Stimulated activated CD4-positive, alpha-beta T cell treated with anti-CD3 and anti-CD28 coated beads, Interleukin-2, amount 100 ng/mL, for 48 hours (primary cell): ENCODE data around the gene USP36.

ENCODE experiments used
- DNase-seq, 2 donors: peaks; one replicate each; pipeline ENCODE4 v3.0.0-alpha.2; 2020

Gene USP36

DNA sequence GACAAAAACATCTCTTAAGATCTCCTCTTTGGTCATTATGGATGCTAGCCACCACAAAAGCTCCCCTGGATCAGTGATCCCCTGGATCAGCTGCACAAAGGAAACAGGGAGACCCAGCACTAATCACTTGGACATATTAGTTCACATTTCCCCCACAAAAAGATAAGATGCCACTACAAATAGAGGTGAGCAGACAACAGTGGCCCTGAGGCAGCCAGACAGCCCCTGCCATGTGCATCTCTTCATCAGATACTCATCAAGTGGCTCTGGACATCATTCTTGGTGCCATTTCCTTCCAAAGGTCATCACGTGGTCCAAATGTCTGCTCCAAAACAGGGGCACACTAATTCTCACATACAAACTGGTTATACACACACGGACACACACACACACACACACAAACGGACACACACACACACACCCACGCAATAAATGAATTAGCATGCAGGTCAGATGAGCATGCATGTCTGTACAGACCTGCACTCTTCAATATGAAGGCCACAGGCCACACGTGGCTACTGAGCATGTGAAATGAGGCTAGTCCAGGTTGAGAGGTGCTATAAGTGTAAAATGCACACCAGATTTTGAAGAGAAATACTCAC is 4.1 kb downstream of the USP36 start:
- no peak for DNase-seq

GRCh38 chr17:78834571-78834970 is 6.0 kb downstream of the USP36 start:
- DNase-seq = no peak

- DNase-seq = no peak
These were observed 8.1 kb downstream of the USP36 start for GRCh38 chr17:78832541-78832810.

GRCh38 chr17:78831688-78832540 is 8.7 kb downstream of the USP36 start:
- DNase-seq = no peak

DNA sequence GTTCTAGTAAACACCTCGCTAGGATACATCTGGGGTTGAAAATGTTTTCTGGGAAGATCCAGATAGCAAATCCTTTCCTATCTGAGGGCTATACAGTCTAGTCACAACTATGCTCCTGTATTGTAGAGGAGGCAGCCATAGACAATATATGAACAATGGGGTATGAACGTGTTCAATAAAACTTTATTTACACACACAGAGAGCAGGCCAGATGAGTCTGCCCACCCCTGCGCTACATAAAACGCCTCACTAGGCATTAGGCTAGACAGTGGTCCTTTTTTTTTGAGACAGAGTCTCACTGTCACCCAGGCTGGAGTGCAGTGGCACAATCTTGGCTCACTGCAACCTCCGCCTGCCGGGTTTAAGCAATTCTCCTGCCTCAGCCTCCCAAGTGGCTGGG is 11.1 kb downstream of the USP36 start:
- no peak for DNase-seq

GRCh38 chr17:78828470-78829185 is 12.0 kb downstream of the USP36 start:
- DNase-seq = no peak

- DNase-seq = no peak
These were observed 13.6 kb downstream of the USP36 start for GRCh38 chr17:78826836-78827509.

DNA sequence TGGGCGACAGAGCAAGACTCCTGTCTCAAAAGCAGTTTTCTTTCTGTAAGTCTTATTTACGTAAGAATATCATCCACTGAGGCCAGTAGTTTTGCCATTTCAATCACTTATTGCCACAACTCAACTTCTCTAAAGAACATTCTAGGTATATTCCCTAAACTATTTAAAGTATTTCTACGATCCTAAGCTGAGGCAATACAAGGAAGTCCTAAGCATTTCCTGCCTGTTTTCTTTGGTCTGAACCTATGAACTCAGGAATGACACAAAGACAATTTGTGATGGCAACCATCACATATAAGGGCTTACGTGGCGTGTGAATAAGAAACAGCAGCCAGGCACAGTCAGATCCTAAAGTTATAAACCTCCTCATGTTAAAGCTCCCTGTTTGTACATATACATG is 14.2 kb downstream of the USP36 start:
- no peak for DNase-seq

DNA sequence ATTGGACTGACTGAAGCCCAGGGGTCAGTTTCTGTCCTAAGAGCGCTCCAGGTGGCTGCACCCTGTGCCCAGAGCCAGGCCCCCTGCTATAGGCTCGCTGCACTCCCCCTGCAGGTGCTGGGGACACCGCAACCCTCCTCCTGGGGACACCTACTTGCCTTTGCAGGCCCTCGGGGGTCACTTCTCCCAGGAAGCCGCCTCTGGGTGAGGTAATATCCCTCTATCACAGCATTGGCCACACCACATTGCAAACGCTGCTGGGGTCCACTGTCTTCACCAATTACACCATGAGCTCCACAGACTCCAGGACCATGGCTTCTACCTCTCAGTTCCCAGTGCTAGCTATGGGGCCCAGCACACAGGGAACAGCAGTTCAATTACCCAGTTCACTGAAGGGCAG is 14.9 kb downstream of the USP36 start:
- no peak for DNase-seq

- DNase-seq = no peak
These were observed 16.4 kb downstream of the USP36 start for GRCh38 chr17:78824240-78824639.

DNA sequence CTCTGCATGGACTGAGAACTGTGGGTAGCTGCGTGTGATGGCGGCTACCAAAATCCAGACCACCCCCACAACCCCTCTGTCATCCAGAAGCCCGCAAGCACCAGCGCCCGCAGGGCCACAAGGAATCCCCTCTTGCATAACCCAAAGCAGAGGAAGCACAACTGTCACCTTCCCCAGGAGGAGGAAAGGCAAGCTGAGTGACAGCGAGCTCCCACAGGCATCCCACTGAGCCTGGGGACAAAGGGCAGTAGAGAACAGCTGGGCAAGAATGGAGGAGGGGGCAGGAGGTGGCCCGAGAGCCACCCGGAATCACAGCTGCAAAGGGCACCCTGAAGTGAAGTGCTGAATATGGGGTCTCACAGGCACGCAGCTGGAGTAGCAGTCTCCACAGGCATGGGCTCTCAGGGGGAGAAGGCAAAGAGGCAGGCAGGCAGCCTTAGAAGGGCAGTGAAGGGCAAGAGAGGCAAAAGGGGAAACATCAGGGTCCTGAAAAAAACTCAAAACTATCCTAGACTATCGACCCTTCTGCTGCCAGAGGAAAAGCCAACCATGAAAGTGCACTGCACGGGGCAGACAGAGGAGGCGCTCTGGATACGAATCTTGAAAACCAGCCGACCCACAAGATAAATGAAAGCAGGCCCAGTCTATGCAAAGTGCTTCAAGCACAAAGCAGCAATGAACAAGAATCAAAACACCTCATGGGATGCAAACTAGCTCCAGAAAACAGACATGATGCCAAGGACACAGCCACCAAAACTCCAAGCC is 17.1 kb downstream of the USP36 start:
- DNase-seq = no peak

DNA sequence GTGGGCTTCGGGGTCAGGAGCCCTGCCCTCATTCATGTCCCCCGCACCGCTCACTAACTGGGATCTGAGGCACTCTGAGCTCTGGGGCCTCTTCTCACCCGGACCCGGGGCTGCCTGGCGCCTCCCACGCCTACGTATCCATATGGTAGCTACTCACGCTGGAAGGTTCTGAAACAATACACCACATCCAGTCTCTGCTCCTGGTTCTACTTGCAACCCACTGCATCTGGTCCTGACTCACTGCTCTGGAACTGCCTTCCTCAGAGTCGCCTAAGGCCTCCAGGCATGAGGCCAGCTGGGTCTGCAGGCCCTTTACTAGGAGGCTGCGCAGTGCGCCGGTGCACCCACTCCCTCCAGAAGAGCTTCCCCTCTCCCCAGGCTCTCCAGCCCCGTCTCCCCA is 18.1 kb downstream of the USP36 start:
- DNase-seq = no peak

- no peak for DNase-seq
These were observed 18.7 kb downstream of the USP36 start for GRCh38 chr17:78821961-78822360.

DNA sequence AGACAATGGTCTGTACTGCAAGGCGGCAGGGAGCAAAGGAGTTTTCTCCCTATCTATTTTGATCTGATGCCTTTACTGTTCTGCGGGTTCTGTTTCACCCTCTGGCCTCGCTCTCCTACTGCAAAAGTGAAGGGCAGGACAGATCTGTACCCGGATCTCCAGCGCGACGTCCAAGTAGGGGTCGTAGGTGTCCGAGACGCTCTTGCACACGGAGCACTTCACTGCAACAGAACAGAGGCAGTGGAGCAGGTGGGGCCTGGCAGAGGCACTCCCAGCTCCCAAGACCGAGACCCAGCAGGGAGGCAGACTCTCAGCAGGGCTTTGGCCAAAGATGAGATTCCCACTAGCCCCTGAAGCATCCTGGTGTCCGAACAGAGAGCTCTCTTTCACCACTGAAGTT is 19.8 kb downstream of the USP36 start:
- no peak for DNase-seq

DNA sequence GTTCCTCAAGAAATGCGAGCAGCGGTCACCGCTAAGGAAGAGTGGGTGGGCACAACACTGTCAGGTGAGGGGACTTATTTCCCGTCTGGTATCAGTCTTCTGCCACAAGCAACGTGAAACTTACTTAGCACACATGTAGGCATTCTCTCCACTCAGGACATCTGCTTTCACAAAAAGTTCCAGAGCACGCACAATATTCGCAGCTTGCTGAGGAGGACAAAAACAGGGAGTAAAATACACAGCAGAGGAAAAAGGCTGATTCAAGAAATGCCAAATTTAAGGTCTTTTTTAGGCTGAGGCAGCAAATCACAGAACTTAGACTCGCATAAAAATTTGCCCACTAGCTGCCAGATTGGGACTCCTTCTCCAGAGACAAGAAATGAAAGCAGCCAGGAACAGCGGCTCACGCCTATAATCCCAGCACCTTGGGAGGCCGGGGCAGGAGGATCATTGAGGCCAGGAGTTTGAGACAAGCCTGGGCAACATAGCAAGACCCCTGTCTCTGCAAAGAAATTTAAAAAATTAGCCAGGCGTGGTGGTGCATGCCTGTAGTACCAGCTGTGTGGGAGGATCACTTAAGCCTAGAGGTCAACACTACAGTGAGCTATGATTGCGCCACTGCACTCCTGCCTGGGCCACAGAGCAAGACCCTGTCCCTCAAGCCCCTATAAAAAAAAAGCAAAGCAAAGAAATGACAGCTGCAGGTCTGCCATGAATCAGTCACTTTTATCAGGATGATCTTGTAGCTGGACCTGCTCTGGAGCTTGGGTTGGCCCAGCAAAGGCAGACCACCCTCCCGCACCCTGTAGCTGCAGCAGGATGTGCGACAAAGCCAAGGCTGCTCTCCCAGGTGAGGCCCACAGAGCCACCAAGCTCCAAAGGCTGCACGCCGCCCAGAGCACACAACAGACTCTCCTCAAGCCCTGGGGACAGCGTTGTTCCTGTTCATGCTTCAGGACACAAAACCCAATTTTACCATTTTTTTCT is 20.5 kb downstream of the USP36 start:
- DNase-seq = no peak

DNA sequence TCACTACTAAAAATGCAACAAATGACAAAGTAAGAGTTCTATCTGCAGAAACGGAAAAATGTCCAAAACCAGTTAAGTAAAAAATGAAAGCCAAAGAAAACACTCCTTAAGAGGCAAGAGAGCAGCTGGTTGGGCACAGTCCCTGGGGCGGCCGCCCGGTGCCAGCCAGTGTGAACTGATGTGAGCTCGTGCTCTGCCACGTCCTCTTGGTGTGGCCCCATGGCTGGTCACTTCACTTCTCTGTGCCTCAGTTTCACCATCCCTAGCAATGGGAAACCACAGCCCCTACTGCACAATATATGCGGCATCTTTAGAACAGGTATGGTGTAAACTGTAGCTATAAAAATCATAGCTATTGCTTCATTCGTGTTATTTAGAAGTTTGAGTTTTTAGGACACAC is 21.2 kb downstream of the USP36 start:
- DNase-seq = no peak

DNA sequence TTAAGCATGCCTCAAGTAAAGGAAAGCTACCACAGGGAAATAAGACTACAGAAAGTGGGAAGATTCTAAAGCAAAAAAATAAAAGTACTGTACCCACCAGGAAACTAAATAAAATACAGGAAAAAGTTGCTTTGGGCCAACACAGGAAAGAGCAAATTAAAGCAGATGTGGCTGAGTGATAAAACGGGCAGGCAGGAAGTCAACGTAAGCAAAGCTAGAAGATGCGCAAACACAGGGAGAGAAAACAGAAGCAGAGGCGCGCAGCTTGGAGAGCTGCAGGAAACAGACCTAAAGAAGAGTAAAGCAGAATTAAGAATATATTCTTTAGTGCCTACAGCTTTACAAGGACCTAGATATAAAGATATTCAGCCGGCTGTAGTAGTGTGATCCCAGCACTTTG is 21.7 kb downstream of the USP36 start:
- no peak for DNase-seq

DNA sequence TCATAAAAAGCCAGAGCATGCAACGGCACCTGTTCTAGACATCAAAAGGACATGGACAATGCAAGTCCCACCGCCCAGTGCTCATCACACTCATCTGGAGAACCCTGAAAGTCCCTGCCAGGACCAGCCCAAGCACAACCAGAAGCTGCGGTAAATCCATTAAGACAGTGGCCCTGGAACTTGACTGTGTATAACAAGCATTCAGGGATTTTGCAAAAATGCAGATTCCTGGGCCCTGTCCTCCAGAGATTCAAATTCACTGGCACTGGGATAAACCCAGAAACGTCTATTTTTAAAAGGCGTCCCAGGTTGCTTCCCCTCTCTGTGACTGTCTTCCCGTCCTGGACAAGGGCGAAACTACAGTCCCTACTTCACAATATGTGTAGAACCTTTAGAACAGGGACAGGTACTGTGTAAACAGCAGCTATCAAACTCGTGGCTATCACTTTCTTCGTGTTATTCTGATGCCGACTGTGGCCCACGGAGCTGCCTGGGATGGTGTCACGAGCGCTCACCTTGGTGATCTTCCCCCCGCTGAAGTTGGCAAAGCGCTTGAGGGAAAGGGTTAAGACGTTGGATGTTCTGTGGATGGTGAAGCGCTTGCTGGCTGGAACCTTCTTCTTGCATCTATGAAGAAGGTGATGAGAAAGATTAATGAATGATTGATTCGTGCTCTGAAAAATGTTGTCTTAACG is 22.3 kb downstream of the USP36 start:
- no peak for DNase-seq

GRCh38 chr17:78817123-78817522 is 23.5 kb downstream of the USP36 start:
- DNase-seq = peak; percentile 45 to 47

GRCh38 chr17:78815696-78816095 is 24.9 kb downstream of the USP36 start:
- no peak for DNase-seq

DNA sequence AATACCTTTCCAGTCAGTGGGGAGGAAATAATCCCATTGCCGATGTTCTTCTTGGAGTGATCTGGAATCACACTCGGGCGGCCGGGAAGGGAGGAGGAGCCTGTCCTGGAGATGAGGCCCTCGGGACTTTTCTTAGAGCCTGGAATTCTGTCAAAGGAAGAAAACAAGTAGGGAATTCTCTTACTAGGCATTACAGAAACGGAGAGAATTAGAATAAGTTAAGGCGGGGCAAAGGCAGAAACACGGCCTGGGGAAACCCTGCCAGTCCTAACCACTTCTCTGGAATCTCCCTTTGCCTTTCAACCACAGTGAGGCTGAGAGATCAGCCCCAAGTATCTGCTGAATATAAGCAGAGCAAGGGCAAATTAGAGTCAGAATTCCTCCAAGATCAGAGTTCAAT is 27.8 kb downstream of the USP36 start:
- no peak for DNase-seq
